ENCODE data around the gene PIGM.

DNA sequence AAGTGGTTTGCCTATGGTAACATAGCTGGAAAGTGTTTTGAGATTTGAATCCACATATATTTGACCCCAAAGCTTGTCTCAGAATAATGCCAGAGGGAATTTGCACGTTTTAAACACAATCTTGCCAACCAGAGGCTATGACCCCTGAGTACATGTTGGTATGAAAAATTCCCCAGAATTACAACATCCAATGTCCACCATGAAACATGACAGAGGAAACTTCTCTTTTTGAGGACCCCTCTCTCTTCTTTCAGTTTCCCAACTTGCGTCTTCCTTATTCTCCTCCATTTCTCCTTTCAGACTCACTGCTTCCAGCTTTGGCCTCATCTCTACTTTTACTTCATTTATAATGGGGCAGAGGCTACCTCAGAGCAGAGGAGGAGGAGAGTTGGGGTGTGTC, 44.0 kb upstream of the PIGM start:
- TF ChIP-seq, protein P1, sequence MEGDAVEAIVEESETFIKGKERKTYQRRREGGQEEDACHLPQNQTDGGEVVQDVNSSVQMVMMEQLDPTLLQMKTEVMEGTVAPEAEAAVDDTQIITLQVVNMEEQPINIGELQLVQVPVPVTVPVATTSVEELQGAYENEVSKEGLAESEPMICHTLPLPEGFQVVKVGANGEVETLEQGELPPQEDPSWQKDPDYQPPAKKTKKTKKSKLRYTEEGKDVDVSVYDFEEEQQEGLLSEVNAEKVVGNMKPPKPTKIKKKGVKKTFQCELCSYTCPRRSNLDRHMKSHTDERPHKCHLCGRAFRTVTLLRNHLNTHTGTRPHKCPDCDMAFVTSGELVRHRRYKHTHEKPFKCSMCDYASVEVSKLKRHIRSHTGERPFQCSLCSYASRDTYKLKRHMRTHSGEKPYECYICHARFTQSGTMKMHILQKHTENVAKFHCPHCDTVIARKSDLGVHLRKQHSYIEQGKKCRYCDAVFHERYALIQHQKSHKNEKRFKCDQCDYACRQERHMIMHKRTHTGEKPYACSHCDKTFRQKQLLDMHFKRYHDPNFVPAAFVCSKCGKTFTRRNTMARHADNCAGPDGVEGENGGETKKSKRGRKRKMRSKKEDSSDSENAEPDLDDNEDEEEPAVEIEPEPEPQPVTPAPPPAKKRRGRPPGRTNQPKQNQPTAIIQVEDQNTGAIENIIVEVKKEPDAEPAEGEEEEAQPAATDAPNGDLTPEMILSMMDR (IDR thresholded peaks at IDR 0.05) = no peak
- TF ChIP-seq POLR2A (IDR thresholded peaks at IDR 0.05) = no peak

Measured in transverse colon (tissue), 3 donors.